Right renal pelvis (tissue), 4 donors: ENCODE results near the gene CENPVL1. TPM values are rescaled to one million over a fixed set of nuclear protein-coding genes. Genes with fewer than 3 reads are reported as not detected.
"Not testable (repeated sequence)": the region's sequence is repeated elsewhere in the genome, so short reads cannot be mapped to it uniquely, and the experiment has no call there.

Experiments used
- DNase-seq, 4 donors: peaks; one replicate each; pipeline ENCODE4 v3.0.0-alpha.2; 2013; ENCODE audit warnings: low read depth in 4 of 4, low spot score in 3 of 4, missing footprints in 1 of 4
- polyA plus RNA-seq, 4 donors: library from polyadenylated mRNA; unstranded; fragments of 120-200 nt; gene quantifications; one replicate each; pipeline ENCODE4 v1.2.1, GENCODE V29; 2013; ENCODE audit not compliant: insufficient read length in 4 of 4

CENPVL1 gene
- polyA plus RNA-seq = under 1 TPM; 0.10 to 0.36 (median 0.25) TPM

DNA sequence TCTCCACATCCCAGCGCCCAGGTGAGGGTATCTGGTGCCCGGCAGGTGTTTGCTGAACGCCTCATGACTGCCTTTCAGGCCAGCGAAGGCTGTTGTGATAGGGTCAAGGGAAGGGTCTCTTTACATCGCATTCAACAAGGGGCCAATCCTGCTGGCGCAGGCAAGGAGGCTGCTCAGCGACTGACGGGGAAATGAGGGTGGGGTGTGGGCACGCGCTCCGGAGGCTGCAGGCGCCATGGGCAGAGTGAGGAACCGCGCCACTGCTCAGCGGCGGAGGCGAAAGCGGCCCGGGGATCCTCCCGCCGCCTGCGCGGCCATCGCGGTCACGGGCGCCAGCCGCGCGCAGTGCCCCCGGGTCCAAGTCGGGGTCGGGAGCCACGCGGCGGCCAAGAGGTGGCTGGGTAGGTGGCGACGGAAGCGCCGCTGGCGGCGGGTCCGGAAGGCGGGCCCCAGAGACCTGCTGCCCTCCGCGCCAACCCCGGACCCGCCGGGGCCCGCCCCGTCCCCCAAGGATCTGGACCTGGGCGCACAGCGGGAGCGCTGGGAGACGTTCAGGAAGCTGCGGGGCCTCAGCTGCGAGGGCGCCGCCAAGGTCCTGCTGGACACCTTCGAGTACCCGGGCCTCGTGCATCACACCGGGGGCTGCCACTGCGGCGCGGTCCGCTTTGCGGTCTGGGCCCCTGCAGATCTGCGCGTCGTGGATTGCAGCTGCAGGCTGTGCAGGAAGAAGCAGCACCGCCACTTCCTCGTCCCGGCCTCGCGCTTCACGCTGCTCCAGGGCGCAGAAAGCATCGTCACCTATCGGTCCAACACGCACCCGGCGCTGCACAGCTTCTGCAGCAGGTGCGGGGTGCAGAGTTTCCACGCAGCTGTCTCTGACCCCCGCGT, at the start of gene CENPVL1:
Gene CENPVL1, plus strand, starts transcription at position 236 of the 888 bp plus-strand sequence. Its CDS starts 0 bp downstream, at position 236.
- not testable (repeated sequence) for DNase-seq

- DNase-seq = no peak
Observed at GRCh38 chrX:51665981-51666380, 44.3 kb upstream of the CENPVL1 start.

GRCh38 chrX:51679689-51680433, 30.5 kb upstream of the CENPVL1 start:
- DNase-seq = not testable (repeated sequence)

DNA sequence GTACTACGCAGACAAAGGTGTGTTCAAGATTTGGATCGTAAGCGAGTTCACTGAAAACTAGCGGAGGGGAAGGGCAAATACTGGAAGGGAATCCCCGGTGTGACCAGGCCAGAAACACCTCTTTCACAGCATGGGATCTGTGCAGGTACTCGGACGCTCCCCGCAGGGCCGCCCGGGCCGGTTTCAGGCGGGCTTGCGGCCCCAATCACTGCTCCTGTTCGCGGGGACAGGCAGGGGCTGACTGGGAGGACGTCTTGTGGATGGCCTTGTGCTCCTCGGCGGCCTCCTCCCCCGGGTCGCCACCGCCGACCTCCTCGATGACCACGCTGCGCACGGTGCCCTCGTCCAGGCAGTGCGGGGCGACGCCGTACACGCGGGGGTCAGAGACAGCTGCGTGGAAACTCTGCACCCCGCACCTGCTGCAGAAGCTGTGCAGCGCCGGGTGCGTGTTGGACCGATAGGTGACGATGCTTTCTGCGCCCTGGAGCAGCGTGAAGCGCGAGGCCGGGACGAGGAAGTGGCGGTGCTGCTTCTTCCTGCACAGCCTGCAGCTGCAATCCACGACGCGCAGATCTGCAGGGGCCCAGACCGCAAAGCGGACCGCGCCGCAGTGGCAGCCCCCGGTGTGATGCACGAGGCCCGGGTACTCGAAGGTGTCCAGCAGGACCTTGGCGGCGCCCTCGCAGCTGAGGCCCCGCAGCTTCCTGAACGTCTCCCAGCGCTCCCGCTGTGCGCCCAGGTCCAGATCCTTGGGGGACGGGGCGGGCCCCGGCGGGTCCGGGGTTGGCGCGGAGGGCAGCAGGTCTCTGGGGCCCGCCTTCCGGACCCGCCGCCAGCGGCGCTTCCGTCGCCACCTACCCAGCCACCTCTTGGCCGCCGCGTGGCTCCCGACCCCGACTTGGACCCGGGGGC, 28.2 kb upstream of the CENPVL1 start:
- DNase-seq = not testable (repeated sequence)

DNA sequence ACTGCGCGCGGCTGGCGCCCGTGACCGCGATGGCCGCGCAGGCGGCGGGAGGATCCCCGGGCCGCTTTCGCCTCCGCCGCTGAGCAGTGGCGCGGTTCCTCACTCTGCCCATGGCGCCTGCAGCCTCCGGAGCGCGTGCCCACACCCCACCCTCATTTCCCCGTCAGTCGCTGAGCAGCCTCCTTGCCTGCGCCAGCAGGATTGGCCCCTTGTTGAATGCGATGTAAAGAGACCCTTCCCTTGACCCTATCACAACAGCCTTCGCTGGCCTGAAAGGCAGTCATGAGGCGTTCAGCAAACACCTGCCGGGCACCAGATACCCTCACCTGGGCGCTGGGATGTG, 27.6 kb upstream of the CENPVL1 start, which contains the start of gene CENPVL2:
Gene CENPVL2, minus strand, starts transcription at position 112 of the 343 bp plus-strand sequence. Its CDS starts 0 bp downstream, at position 112.
- DNase-seq = not testable (repeated sequence)

DNA sequence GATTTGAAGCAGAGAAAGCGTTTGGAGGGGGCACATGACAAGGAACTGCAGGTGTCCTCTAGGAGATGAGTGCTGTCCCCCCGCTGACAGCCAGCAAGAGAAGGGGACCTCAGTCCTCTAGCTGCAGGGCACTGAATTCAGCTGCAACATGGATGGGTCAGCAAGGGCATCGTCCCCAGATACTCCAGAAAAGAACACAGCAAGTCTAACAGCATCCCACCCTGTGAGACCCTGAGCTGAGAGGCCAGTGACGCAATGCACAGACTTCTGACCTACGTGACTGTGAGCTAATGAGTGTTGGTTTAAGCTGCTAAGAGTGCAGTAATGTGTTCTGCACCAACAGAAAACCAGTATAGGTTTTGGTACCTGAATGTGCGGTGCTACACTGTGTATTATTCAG, 16.1 kb upstream of the CENPVL1 start:
- no peak for DNase-seq

- no peak for DNase-seq
Observed at GRCh38 chrX:51697397-51697796, 12.9 kb upstream of the CENPVL1 start.

DNA sequence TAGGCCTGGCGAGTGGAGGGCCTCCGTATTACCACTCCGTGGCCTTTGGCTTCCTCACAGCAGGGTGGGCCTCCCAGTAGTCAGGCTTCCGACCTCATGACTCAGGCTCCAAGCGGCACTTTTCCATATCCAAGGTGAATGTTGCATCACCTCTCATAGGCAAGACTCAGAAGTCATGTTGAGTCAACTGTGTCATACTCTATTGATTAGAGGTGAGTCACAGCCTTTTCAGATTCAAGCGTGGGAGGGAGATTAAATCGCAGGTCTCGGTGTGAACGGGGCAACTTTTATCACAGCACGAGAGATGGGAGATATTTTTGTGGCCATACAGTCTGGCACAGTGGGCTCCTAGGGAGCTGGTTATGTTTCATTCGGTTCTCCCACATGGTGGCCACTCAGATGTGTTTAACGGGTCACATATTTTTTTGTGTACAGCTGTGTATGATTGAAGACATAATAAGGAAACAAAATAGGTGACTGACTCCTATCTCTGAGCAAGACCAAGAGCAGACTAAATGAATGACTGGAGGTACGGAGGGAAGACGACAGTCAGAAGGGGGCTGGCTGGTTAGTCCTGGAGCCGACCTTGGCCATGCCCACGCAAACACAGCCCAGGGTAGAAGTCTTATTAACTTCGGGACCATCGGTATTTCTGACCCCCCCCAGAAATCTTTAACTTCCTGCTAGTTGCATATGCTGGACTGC, 2.8 kb downstream of the CENPVL1 start:
- DNase-seq = not testable (repeated sequence)

DNA sequence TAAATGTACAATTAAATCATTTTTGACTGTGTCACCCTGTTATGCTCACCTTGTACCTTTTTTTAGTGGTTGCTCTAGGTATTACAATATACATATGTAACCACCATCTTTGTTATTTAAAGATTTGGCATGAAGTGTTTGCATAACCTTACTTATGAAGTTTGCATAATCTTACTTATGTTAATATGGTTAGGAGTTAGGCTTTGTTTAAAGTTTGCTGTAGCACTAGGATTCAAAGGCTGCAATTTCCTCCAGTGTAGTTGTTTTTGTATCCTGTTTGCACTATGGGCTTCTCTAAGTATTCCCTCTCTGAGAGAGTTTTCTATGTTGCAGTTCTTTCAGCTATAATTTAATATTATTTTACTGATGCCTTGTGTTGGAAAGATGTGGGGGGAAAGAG, 17.9 kb downstream of the CENPVL1 start:
- DNase-seq = no peak

GRCh38 chrX:51737091-51737490, 26.8 kb downstream of the CENPVL1 start:
- no peak for DNase-seq

GRCh38 chrX:51742586-51742985, 32.3 kb downstream of the CENPVL1 start:
- no peak for DNase-seq

GRCh38 chrX:51743179-51743957, 33.1 kb downstream of the CENPVL1 start, which contains the start of gene GSPT2:
Gene GSPT2, plus strand, starts transcription at chrX:51743442. Its CDS starts 185 bp downstream, at chrX:51743627.
- peak; percentile 44 to 50 (median 46) for DNase-seq

- no peak for DNase-seq
Observed at GRCh38 chrX:51747671-51748070, 37.4 kb downstream of the CENPVL1 start.

- no peak for DNase-seq
Observed at GRCh38 chrX:51759055-51759839, 48.9 kb downstream of the CENPVL1 start.

- no peak for DNase-seq
Observed at GRCh38 chrX:51760657-51761056, 50.3 kb downstream of the CENPVL1 start.
